Heart left ventricle (tissue), 16 donors: Measurements from ENCODE around the gene PRMT1. TPM values are rescaled to one million over a fixed set of nuclear protein-coding genes. Genes with fewer than 3 reads are reported as not detected.

ENCODE experiments used
- ATAC-seq, 4 donors: fragments of 200-7000 bp; cut with Tn5 transposase; one replicate each; pipeline ENCODE4 v1.9.1; 2020 to 2022; ENCODE audit warnings: moderate library complexity in 4 of 4, mild to moderate bottlenecking in 3 of 4, moderate number of reproducible peaks in 1 of 4
- DNase-seq, 5 donors: peaks; one replicate each; pipeline ENCODE4 v3.0.0-alpha.2; 2020
- H3K27ac ChIP-seq, 12 donors: fragments of 200-600 bp; sonication (generic) in 4 of 12; one replicate each; pipeline versions ENCODE4 v1.5.0 to v1.8.0; 2016 to 2022; ENCODE audit warnings: mild to moderate bottlenecking in 2 of 12
- H3K27me3 ChIP-seq, 9 donors: fragments of 200-600 bp; sonication (generic) in 2 of 9; one replicate each; pipeline versions ENCODE4 v1.5.1 to v1.8.0; 2016 to 2022; ENCODE audit warnings: mild to moderate bottlenecking in 3 of 9
- H3K36me3 ChIP-seq, 9 donors: fragments of 200-600 bp; sonication (generic) in 2 of 9; one replicate each; pipeline versions ENCODE4 v1.5.0 to v1.8.0; 2018 to 2022; ENCODE audit warnings: mild to moderate bottlenecking in 2 of 9
- H3K4me1 ChIP-seq, 12 donors: fragments of 200-600 bp; sonication (generic) in 4 of 12; one replicate each; pipeline versions ENCODE4 v1.5.0 to v1.8.0; 2016 to 2022; ENCODE audit warnings: mild to moderate bottlenecking in 3 of 12
- H3K4me3 ChIP-seq, 12 donors: fragments of 200-600 bp; sonication (generic) in 4 of 12; one replicate each; pipeline versions ENCODE4 v1.5.0 to v1.8.0; 2017 to 2022; ENCODE audit warnings: mild to moderate bottlenecking in 9 of 12, moderate library complexity in 4 of 12
- H3K9me3 ChIP-seq, 12 donors: fragments of 200-600 bp; sonication (generic) in 4 of 12; one replicate each; pipeline versions ENCODE4 v1.5.0 to v1.8.0; 2016 to 2022; ENCODE audit warnings: mild to moderate bottlenecking in 1 of 12
- POLR2A ChIP-seq, 2 donors: fragments of 450-650 bp; IDR thresholded peaks; one replicate each; pipeline ENCODE4 v1.6.1; 2017; ENCODE audit warnings: antibody characterized with exemption in 2 of 2, mild to moderate bottlenecking in 2 of 2, moderate library complexity in 2 of 2
- WGBS, 4 donors: extraction: QIAGEN DNeasy Blood & Tissue Kit in 2 of 4; methylation state at CpG; one replicate each; pipeline versions ENCODE4 v1.1.5 to v1.1.7; 2013 to 2018; 5-methylcytosine and 5-hydroxymethylcytosine counted together
- intact Hi-C, 10 donors: fragments of 100-400 bp; cut with DNase I; formaldehyde crosslinking; loops; one replicate each; pipeline versions ENCODE4 v1.11.1 to v1.14.2; 2022
- polyA plus RNA-seq, 2 donors: library from polyadenylated mRNA; stranded (reverse); fragments of 200-250 nt; gene quantifications; one replicate each; pipeline ENCODE4 v1.2.3, GENCODE V29; 2013
- total RNA-seq, 9 donors: library from RNA; depleted of rRNA in 2 of 9; stranded (reverse); fragments of >200 nt in 2 of 9; fragmentation: NEBNext Ultra II Directional in 3 of 9; extraction: Animal tissue kit (Norgen Biotek cat#: 25700) in 3 of 9; gene quantifications; one replicate each; pipeline versions ENCODE4 v1.1.0 to v1.2.4, GENCODE V29; 2016 to 2023
- TF ChIP-seq, protein P1 (sequence below), 12 donors: fragments of 200-600 bp; sonication (generic) in 4 of 12; IDR thresholded peaks; one replicate each; pipeline versions ENCODE4 v1.5.0 to v1.8.0; 2018 to 2022; ENCODE audit warnings: antibody characterized with exemption in 12 of 12, mild to moderate bottlenecking in 5 of 12
- donor health status: ischemic (EF 13 %, LVEDD 7.1; RV severe dilation, severe dysfunction).
- donor health status: healthy with polysubstance abuse.
- donor health status: DM: no; HTN: yes; CAD: no.
- donor health status: DM: no; HTN: no; CAD: no.
- donor health status: ischemic (EF 25% LVEDD 6.9; RV normal size, moderate dysfunction).
- donor health status: ischemic (EF 25% LVEDD 5.7; RV mildly dilated, moderate dysfunction).
- donor health status: healthy.
- donor health status: DM: yes; HTN: yes; CAD: no.
- donor health status: ischemic (EF 35%, LVEDD 5.7; RV mildly dilated, moderate dysfunction).
- donor health status: nonischemic (EF 11% LVEDD 7.7; RV severe dilation, severe dysfunction).
- donor health status: DM: yes; HTN: yes; CAD: no.
- donor health status: PGD.
- donor health status: ischemic (EF 29% LVEDD 5.4; RV normal size, mild dysfunction).
- donor health status: nonischemic (EF 23%, LVEDD 6.1; RV moderate dilation, normal function).

The PRMT1 gene
- total and polyA plus RNA-seq, 11 donors: 106 to 283 (median 124) TPM

GRCh38 chr19:49651029-49651819 is 25.8 kb upstream of the PRMT1 start:
- 93 to 96% (median 95%) methylated on average over 25 to 72 of the region's 72 CpGs for WGBS, 4 donors
- Histone ChIP-seq H3K27ac (no peak overlapping the region), H3K4me1 (no peaks in the 10 kb centered on the region), H3K4me3 (no peak overlapping the region), H3K9me3 (no peaks in the 10 kb centered on the region), H3K36me3 (peaks cover 0 to 94% (median 88%) of the 10 kb centered on the region in 9 donors), H3K27me3 (no peaks in the 10 kb centered on the region)
- ATAC-seq (no peak), DNase-seq (no peak)
- TF ChIP-seq, protein P1, sequence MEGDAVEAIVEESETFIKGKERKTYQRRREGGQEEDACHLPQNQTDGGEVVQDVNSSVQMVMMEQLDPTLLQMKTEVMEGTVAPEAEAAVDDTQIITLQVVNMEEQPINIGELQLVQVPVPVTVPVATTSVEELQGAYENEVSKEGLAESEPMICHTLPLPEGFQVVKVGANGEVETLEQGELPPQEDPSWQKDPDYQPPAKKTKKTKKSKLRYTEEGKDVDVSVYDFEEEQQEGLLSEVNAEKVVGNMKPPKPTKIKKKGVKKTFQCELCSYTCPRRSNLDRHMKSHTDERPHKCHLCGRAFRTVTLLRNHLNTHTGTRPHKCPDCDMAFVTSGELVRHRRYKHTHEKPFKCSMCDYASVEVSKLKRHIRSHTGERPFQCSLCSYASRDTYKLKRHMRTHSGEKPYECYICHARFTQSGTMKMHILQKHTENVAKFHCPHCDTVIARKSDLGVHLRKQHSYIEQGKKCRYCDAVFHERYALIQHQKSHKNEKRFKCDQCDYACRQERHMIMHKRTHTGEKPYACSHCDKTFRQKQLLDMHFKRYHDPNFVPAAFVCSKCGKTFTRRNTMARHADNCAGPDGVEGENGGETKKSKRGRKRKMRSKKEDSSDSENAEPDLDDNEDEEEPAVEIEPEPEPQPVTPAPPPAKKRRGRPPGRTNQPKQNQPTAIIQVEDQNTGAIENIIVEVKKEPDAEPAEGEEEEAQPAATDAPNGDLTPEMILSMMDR (IDR thresholded peaks at IDR 0.05): no peak
- TF ChIP-seq POLR2A (IDR thresholded peaks at IDR 0.05): no peak
- intact Hi-C loops: no loop called here

- TF ChIP-seq, protein P1 (IDR thresholded peaks at IDR 0.05): no peak
- TF ChIP-seq POLR2A (IDR thresholded peaks at IDR 0.05): no peak
- 95 to 97% (median 96%) methylated on average over 89 to 110 of the region's 110 CpGs for WGBS, 4 donors
- DNase-seq (no peak), ATAC-seq (no peak)
- Histone ChIP-seq H3K27me3 (no peaks in the 10 kb centered on the region), H3K9me3 (no peaks in the 10 kb centered on the region), H3K27ac (no peak overlapping the region), H3K36me3 (peaks cover 0 to 94% (median 88%) of the 10 kb centered on the region in 9 donors), H3K4me1 (no peaks in the 10 kb centered on the region), H3K4me3 (no peak overlapping the region)
- intact Hi-C loops: no loop called here
Observed at GRCh38 chr19:49651820-49652550, 25.1 kb upstream of the PRMT1 start.

- intact Hi-C loops: no loop called here
- H3K27ac ChIP-seq: no peak overlapping the region
- peaks cover 0 to 94% (median 88%) of the 10 kb centered on the region in 9 donors for H3K36me3 ChIP-seq
- TF ChIP-seq, protein P1 (IDR thresholded peaks at IDR 0.05): no peak
- TF ChIP-seq POLR2A (IDR thresholded peaks at IDR 0.05): no peak
- ATAC-seq (no peak), DNase-seq (no peak)
- no peaks in the 10 kb centered on the region for H3K27me3 ChIP-seq
- 94 to 95% (median 95%) methylated on average over 43 to 58 of the region's 58 CpGs for WGBS, 4 donors
- no peak overlapping the region for H3K4me3 ChIP-seq
- no peaks in the 10 kb centered on the region for H3K4me1 ChIP-seq
- no peaks in the 10 kb centered on the region for H3K9me3 ChIP-seq
Observed at GRCh38 chr19:49652551-49653465, 24.3 kb upstream of the PRMT1 start.
